Subcutaneous adipose tissue (tissue), 4 donors: ENCODE measurements around the gene AK8. TPM values are rescaled to one million over a fixed set of nuclear protein-coding genes. Genes with fewer than 3 reads are reported as not detected.

Experiments
- CTCF ChIP-seq: fragments of 450-650 bp; IDR thresholded peaks from one replicate; pipeline ENCODE4 v1.5.1; 2016; ENCODE audit warnings: low read depth, mild to moderate bottlenecking, control low read depth, antibody characterized with exemption, moderate library complexity
- total RNA-seq, 4 donors: library from RNA; depleted of rRNA; stranded (reverse); fragments of >200 nt; gene quantifications; one replicate each; pipeline ENCODE4 v1.1.0, GENCODE V29; 2016

Gene AK8
- total RNA-seq, 4 donors from 2014 or later, result 0.68 to 1.3 (median 1.1) TPM

GRCh38 chr9:132699956-132700355, 178.1 kb downstream of the AK8 start:
- TF ChIP-seq CTCF, result no peak

- no peak for TF ChIP-seq CTCF
Measured at GRCh38 chr9:132698989-132699388, 179.1 kb downstream of the AK8 start.

- TF ChIP-seq CTCF, result no peak
Measured at GRCh38 chr9:132697230-132697629, 180.9 kb downstream of the AK8 start.

GRCh38 chr9:132694144-132694543, 183.9 kb downstream of the AK8 start:
- no peak for TF ChIP-seq CTCF

GRCh38 chr9:132690696-132691095, 187.4 kb downstream of the AK8 start:
- TF ChIP-seq CTCF, result no peak

- no peak for TF ChIP-seq CTCF
Measured at GRCh38 chr9:132683873-132684272, 194.2 kb downstream of the AK8 start.

- TF ChIP-seq CTCF, result no peak
Measured at GRCh38 chr9:132681561-132681960, 196.5 kb downstream of the AK8 start.
